ENCODE data around the gene ELAC1.

The ELAC1 gene

DNA sequence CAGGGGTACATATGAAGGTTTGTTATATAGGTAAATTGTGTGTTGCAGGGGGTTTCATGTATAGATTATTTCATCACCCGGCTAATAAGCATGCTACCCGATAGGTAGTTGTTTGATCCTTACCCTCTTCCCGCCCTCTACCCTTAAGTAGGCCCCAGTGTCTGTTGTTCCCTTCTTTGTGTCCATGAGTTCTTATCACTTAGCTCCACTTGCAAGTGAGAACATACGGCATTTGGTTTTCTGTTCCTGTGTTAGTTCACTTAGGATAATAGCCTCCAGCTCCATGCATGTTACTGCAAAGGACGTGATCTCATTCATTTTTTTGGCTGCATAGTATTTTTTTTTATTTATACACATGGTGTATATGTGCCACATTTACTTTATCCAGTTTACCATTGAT, 34.2 kb upstream of the ELAC1 start:
- DNase-seq: no peak
- Histone ChIP-seq H3K4me3 (ENCODE audit: low read depth, low read length) (no peak overlapping the region), H3K4me1 (no peaks in the 10 kb centered on the region), H3K27me3 (no peaks in the 10 kb centered on the region), H3K36me3 (no peaks in the 10 kb centered on the region), H3K9me3 (no peaks in the 10 kb centered on the region)
- TF ChIP-seq, protein P1, sequence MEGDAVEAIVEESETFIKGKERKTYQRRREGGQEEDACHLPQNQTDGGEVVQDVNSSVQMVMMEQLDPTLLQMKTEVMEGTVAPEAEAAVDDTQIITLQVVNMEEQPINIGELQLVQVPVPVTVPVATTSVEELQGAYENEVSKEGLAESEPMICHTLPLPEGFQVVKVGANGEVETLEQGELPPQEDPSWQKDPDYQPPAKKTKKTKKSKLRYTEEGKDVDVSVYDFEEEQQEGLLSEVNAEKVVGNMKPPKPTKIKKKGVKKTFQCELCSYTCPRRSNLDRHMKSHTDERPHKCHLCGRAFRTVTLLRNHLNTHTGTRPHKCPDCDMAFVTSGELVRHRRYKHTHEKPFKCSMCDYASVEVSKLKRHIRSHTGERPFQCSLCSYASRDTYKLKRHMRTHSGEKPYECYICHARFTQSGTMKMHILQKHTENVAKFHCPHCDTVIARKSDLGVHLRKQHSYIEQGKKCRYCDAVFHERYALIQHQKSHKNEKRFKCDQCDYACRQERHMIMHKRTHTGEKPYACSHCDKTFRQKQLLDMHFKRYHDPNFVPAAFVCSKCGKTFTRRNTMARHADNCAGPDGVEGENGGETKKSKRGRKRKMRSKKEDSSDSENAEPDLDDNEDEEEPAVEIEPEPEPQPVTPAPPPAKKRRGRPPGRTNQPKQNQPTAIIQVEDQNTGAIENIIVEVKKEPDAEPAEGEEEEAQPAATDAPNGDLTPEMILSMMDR (IDR thresholded peaks at IDR 0.05; ENCODE audit: low read depth, low read length): no peak

DNA sequence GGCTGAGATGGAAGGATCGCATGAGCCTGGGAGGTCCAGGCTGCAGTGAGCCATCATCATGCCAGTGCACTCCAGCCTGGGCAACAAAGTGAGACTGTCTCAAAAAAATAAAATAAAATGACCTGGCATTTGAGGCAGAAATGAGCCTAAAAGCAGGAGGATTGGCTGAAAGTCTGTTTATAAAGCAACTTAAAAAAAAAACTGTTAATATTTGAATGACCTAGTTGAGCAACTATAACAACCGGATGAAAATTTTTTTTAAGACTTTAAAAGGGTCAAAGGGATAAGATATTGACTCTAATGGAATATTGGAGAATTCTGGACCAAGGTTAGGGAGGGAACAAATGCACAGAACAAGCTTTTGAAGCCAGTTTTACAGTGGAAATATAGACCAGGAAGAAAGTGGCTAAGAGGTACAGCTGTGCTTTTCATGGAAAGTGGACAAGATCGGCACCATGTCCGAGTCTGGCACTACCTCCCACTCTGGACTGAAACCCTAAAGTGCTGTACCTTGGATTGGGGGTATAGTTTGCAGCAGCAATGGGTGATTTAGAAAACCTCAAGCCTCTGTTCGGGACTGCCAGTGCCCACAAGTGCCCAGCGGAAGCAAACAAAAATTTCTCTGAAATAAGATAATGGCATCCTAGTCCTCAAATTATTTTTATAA, 33.2 kb upstream of the ELAC1 start:
- no peaks in the 10 kb centered on the region for H3K27me3 ChIP-seq
- H3K9me3 ChIP-seq: no peaks in the 10 kb centered on the region
- no peak for DNase-seq
- H3K4me3 ChIP-seq (ENCODE audit: low read depth, low read length): no peak overlapping the region
- TF ChIP-seq, protein P1 (IDR thresholded peaks at IDR 0.05; ENCODE audit: low read depth, low read length): no peak
- H3K4me1 ChIP-seq: no peaks in the 10 kb centered on the region
- no peaks in the 10 kb centered on the region for H3K36me3 ChIP-seq

DNA sequence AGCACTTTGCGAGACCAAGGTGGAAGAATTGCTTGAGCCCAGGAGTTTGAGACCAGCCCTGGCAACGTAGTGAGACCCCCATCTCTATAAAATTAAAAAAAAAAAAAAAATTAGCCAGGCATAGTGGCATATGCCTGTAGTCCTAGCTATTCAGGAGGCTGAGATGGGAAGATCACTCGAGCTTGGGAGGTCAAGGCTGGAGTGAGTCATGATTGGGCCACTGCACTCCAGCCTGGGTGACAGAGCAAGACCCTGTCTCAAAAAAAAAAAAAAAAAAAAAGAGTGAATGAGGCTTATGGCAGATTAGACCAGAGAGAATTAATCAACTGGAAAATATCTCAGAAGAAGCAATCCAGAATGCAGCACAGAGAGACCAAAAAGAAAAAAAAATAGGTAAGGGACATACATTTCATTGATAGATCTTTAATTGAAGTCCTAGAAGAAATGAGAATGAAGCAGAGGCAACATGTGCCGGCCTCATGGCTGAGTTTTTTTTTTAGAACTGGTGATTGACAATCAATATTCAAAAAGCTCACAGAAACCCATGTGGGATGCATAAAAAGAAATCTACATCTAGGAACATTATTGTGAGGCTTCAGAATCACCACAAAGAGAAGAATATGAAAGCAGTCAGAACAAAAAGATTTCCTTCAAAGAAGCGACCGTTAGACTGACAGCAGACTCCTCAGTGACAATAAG, 32.2 kb upstream of the ELAC1 start:
- TF ChIP-seq, protein P1 (IDR thresholded peaks at IDR 0.05; ENCODE audit: low read depth, low read length): no peak
- H3K27me3 ChIP-seq: no peaks in the 10 kb centered on the region
- no peak for DNase-seq
- H3K36me3 ChIP-seq: no peaks in the 10 kb centered on the region
- no peaks in the 10 kb centered on the region for H3K4me1 ChIP-seq
- no peaks in the 10 kb centered on the region for H3K9me3 ChIP-seq
- no peak overlapping the region for H3K4me3 ChIP-seq (ENCODE audit: low read depth, low read length)

DNA sequence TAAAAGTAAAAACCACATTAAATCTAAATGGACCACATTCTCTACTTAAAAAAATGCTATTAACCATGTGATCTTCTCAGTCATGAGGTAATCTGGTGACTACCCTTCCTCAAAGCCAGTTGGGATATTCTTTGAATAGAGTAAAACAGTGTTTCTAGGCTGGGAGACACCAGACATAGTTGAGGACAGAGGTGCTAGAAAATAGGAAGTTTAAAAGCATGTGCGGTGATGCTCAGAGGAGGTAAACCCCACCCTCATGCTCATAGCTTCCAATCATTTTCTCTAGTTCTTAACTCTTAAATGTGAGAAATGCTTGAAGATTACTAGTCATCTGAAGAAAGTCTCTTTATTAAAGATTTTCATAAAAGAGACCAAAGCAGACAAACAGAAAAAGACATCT, 30.7 kb upstream of the ELAC1 start:
- Histone ChIP-seq H3K4me3 (ENCODE audit: low read depth, low read length) (no peak overlapping the region), H3K36me3 (no peaks in the 10 kb centered on the region), H3K27me3 (no peaks in the 10 kb centered on the region), H3K9me3 (no peaks in the 10 kb centered on the region), H3K4me1 (no peaks in the 10 kb centered on the region)
- no peak for DNase-seq
- TF ChIP-seq, protein P1 (IDR thresholded peaks at IDR 0.05; ENCODE audit: low read depth, low read length): no peak

DNA sequence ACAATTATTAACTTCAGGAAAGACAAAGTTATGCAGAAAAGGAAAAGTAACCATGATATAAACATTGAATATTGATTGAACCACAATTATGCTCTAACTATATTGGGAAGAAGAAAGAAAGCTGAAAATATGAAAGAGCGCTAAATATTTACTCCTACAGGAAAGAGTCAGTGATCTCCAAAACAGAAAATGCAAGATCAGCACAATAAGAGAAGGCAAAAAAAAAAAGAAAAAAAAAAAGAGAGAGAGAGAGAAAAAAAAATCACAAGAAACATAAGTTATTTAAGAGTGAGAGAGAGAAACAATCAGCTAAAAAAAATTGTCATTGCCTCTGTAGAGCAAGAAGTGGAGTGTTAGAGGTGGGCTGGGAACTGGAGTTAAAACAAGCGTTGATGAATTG, 28.9 kb upstream of the ELAC1 start:
- no peaks in the 10 kb centered on the region for H3K9me3 ChIP-seq

More for the DNA sequence above, 28.9 kb upstream of the ELAC1 start:
- TF ChIP-seq, protein P1 (IDR thresholded peaks at IDR 0.05; ENCODE audit: low read depth, low read length): no peak
- no peaks in the 10 kb centered on the region for H3K4me1 ChIP-seq
- DNase-seq: no peak
- no peaks in the 10 kb centered on the region for H3K27me3 ChIP-seq
- H3K36me3 ChIP-seq: no peaks in the 10 kb centered on the region
- H3K4me3 ChIP-seq (ENCODE audit: low read depth, low read length): no peak overlapping the region
